Spleen (tissue), 11 donors: ENCODE measurements around the gene WDR18. TPM values are rescaled to one million over a fixed set of nuclear protein-coding genes. Genes with fewer than 3 reads are reported as not detected.
A peak's percentile ranks its signal among the peaks of the same experiment; 100 is the strongest.

Source experiments
- DNase-seq: peaks from one replicate; pipeline ENCODE4 v3.0.0-alpha.2; 2020
- H3K27ac ChIP-seq, 8 donors: fragments of 200-600 bp; sonication (generic) in 7 of 8; 1 replicate in 4 of 8; 2 replicates in 4 of 8; pipeline versions ENCODE4 v1.5.0 to v1.8.0; 2016 to 2021; ENCODE audit warnings: inconsistent platforms in 4 of 8, mild to moderate bottlenecking in 4 of 8, moderate library complexity in 1 of 8
- H3K27me3 ChIP-seq, 7 donors: fragments of 200-600 bp; sonication (generic) in 6 of 7; replicated peaks in 1 of 7; 1 replicate in 4 of 7; 2 replicates in 3 of 7; pipeline versions ENCODE4 v1.5.0 to v1.8.0; 2016 to 2021; ENCODE audit warnings: inconsistent platforms in 3 of 7, mild to moderate bottlenecking in 1 of 7
- H3K36me3 ChIP-seq, 6 donors: fragments of 200-600 bp; sonication (generic) in 5 of 6; 1 replicate in 4 of 6; 2 replicates in 2 of 6; pipeline versions ENCODE4 v1.5.0 to v1.8.0; 2016 to 2021; ENCODE audit warnings: inconsistent platforms in 2 of 6
- H3K4me1 ChIP-seq, 6 donors: fragments of 200-600 bp; sonication (generic) in 5 of 6; 1 replicate in 3 of 6; 2 replicates in 3 of 6; pipeline versions ENCODE4 v1.5.0 to v1.8.0; 2016 to 2021; ENCODE audit warnings: inconsistent platforms in 3 of 6
- H3K4me3 ChIP-seq, 8 donors: fragments of 200-600 bp; sonication (generic) in 7 of 8; 1 replicate in 4 of 8; 2 replicates in 4 of 8; pipeline versions ENCODE4 v1.5.0 to v1.8.0; 2016 to 2021; ENCODE audit warnings: inconsistent platforms in 4 of 8, mild to moderate bottlenecking in 4 of 8, moderate library complexity in 2 of 8
- H3K9me3 ChIP-seq, 8 donors: fragments of 200-600 bp; sonication (generic) in 7 of 8; 1 replicate in 4 of 8; 2 replicates in 4 of 8; pipeline versions ENCODE4 v1.5.0 to v1.8.0; 2016 to 2021; ENCODE audit warnings: inconsistent platforms in 4 of 8
- POLR2A ChIP-seq, 3 donors: fragments of 450-650 bp; IDR thresholded peaks; one replicate each; pipeline ENCODE4 v1.5.1; 2017; ENCODE audit warnings: antibody characterized with exemption in 3 of 3, mild to moderate bottlenecking in 1 of 3
- POLR2AphosphoS5 ChIP-seq, 3 donors: sonication (generic); formaldehyde crosslinking; IDR thresholded peaks; one replicate each; pipeline ENCODE4 v1.5.1; 2017; ENCODE audit warnings: antibody characterized with exemption in 3 of 3
- WGBS, 5 donors: extraction: QIAGEN DNeasy Blood & Tissue Kit in 3 of 5; methylation state at CpG; one replicate each; pipeline versions ENCODE4 v1.1.5 to v1.1.7; 2013 to 2018; 5-methylcytosine and 5-hydroxymethylcytosine counted together
- intact Hi-C: fragments of 100-400 bp; cut with DNase I; formaldehyde crosslinking; loops from one replicate; pipeline ENCODE4 v1.15.0; 2023; ENCODE audit warnings: low total_unique reads
- polyA plus RNA-seq, 3 donors: library from polyadenylated mRNA; stranded (reverse); fragments of 200-250 nt; gene quantifications; one replicate each; pipeline ENCODE4 v1.2.1, GENCODE V29; 2013
- total RNA-seq, 7 donors: library from RNA; depleted of rRNA in 3 of 7; stranded (reverse); fragments of >200 nt in 3 of 7; fragmentation: NEBNext Ultra II Directional in 4 of 7; extraction: Animal tissue kit (Norgen Biotek cat#: 25700) in 4 of 7; gene quantifications; one replicate each; pipeline versions ENCODE4 v1.1.0 to v1.2.1, GENCODE V29; 2016 to 2021
- TF ChIP-seq, protein P1 (sequence below), 11 experiments: fragments of 200-600 bp in 7 of 11; fragments of 450-650 bp in 4 of 11; sonication (generic) in 4 of 11; IDR thresholded peaks in 8 of 11; conservative IDR thresholded peaks in 3 of 11; 1 replicate in 7 of 11; 2 replicates in 4 of 11; pipeline versions ENCODE4 v1.4.0 to v1.8.0; 2016 to 2021; ENCODE audit warnings: antibody characterized with exemption in 11 of 11, inconsistent platforms in 4 of 11, mild to moderate bottlenecking in 1 of 11
- donor health status: healthy with polysubstance abuse.
- donor health status: DM: no; HTN: no; CAD: no; lungs with moderate emphysema.
- donor health status: DM: no; HTN: no; CAD: no.
- donor health status: Bipolar disorder and iron deficiency.
- donor health status: healthy.
- donor health status: DM: no; HTN: no; CAD: no.
- donor health status: DM: yes; HTN: yes; CAD: no.

WDR18 gene
- total and polyA plus RNA-seq, 10 donors, result 17.8 to 96.0 (median 37.5) TPM

DNA sequence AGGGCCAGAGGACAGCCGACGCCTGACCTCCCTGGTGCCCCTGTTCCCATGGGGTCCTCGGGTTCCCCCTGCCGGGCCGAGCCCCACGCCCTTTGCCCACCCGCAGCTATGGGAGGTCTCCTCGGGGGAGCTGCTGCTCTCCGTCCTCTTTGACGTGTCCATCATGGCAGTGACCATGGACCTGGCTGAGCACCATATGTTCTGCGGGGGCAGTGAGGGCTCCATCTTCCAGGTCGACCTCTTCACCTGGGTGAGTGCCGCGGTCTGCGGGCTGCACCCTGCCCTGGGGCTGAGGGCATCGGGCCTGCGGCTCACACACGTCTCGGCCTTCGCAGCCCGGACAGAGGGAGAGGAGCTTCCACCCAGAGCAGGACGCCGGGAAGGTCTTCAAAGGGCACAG lies 6.6 kb downstream of the WDR18 start:
- H3K27ac ChIP-seq, result no peak overlapping the region
- no peak for DNase-seq
- WGBS, 5 donors, result 88 to 94% (median 92%) methylated on average over 16 to 23 of the region's 23 CpGs
- H3K36me3 ChIP-seq, result peaks cover 0 to 94% (median 60%) of the 10 kb centered on the region in 6 donors
- peaks cover 0 to 16% (median 3%) of the 10 kb centered on the region in 6 donors for H3K4me1 ChIP-seq
- H3K4me3 ChIP-seq, result no peak overlapping the region
- intact Hi-C loops, result no loop called here
- H3K27me3 ChIP-seq, result peaks cover 0 to 15% (median 6%) of the 10 kb centered on the region in 7 donors
- peak in 1 of 3 donors; percentile 20 for TF ChIP-seq POLR2AphosphoS5 (IDR thresholded peaks at IDR 0.05)
- TF ChIP-seq, protein P1, sequence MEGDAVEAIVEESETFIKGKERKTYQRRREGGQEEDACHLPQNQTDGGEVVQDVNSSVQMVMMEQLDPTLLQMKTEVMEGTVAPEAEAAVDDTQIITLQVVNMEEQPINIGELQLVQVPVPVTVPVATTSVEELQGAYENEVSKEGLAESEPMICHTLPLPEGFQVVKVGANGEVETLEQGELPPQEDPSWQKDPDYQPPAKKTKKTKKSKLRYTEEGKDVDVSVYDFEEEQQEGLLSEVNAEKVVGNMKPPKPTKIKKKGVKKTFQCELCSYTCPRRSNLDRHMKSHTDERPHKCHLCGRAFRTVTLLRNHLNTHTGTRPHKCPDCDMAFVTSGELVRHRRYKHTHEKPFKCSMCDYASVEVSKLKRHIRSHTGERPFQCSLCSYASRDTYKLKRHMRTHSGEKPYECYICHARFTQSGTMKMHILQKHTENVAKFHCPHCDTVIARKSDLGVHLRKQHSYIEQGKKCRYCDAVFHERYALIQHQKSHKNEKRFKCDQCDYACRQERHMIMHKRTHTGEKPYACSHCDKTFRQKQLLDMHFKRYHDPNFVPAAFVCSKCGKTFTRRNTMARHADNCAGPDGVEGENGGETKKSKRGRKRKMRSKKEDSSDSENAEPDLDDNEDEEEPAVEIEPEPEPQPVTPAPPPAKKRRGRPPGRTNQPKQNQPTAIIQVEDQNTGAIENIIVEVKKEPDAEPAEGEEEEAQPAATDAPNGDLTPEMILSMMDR (IDR thresholded peaks at IDR 0.05 in 8 of 11, conservative IDR thresholded peaks at IDR 0.05 in 3 of 11), result no peak
- no peaks in the 10 kb centered on the region for H3K9me3 ChIP-seq

DNA sequence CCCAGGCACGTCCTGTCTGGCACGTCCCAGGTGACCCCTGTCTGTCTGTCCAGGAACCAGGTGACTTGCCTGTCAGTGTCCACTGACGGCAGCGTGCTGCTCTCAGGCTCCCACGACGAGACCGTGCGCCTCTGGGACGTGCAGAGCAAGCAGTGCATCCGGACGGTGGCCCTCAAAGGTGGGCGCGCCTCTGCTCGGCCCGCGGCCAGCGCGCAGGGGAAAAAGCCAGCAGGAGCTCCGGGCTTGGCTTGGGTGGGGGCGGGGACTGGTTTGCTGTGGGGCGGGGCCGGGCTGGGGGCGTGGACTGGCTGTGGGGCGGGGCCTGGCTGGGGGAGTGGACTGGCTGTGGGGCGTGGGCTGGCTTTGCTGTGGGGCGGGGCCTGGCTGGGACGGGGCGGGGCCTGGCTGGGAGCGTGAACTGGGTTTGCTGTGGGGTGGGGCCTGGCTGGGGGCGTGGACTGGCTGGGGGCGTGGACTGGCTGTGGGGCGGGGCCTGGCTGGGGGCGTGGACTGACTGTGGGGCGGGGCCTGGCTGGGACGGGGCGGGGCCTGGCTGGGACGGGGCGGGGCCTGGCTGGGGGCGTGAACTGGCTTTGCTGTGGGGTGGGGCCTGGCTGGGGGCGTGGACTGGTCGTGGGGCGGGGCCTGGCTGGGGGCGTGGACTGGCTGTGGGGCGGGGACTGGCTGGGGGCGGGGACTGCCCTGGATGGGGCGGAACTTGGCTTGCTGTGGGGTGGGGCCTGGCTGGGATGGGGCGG lies 7.2 kb downstream of the WDR18 start:
- 69 to 91% (median 88%) methylated on average over 1 to 42 of the region's 47 CpGs for WGBS, 5 donors
- Histone ChIP-seq H3K4me3 (no peak overlapping the region), H3K36me3 (peaks cover 0 to 88% (median 56%) of the 10 kb centered on the region in 6 donors), H3K4me1 (peaks cover 0 to 17% (median 7%) of the 10 kb centered on the region in 6 donors), H3K27ac (no peak overlapping the region), H3K27me3 (peaks cover 0 to 21% (median 12%) of the 10 kb centered on the region in 7 donors), H3K9me3 (no peaks in the 10 kb centered on the region)
- intact Hi-C loops, result no loop called here
- no peak for DNase-seq
- TF ChIP-seq, protein P1 (IDR thresholded peaks at IDR 0.05 in 8 of 11, conservative IDR thresholded peaks at IDR 0.05 in 3 of 11), result no peak
- TF ChIP-seq POLR2AphosphoS5 (IDR thresholded peaks at IDR 0.05), result no peak
- no peak for TF ChIP-seq POLR2A (IDR thresholded peaks at IDR 0.05)

DNA sequence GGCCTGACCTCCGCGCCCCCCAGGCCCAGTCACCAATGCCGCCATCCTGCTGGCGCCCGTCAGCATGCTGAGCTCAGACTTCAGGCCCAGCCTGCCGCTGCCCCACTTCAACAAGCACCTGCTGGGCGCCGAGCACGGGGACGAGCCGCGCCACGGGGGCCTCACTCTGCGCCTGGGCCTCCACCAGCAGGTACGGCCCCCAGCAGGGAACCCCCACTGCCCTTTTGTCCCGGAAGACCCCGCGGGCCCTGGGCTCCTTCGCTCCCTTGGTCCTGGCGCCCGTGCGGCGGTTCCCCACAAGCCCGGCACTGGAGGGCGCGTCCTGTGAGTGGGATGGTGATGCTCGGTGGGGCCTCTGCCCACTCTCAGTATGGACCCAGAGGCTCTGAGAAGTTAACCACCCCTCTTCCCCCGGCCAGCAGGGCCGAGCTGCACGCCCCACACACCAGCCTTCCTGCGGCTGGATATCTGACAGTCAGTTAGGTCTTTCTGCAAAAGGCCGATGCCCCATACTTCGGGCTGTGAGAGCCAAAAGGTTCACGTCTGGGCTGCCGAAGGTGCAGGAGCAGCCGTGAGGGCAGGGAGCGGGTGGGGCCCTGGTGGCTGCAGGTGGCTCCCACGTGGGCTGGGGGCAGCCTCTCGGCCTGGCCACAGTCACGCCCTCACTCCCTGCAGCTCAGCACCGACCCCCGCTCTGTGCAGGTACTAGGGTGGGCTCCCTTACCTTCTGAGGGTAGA lies 8.0 kb downstream of the WDR18 start:
- no peak overlapping the region for H3K4me3 ChIP-seq
- no peak for TF ChIP-seq POLR2AphosphoS5 (IDR thresholded peaks at IDR 0.05)
- TF ChIP-seq, protein P1 (IDR thresholded peaks at IDR 0.05 in 8 of 11, conservative IDR thresholded peaks at IDR 0.05 in 3 of 11), result no peak
- TF ChIP-seq POLR2A (IDR thresholded peaks at IDR 0.05), result no peak
- no peak for DNase-seq
- peaks cover 0 to 80% (median 52%) of the 10 kb centered on the region in 6 donors for H3K36me3 ChIP-seq
- WGBS, 5 donors, result 94 to 96% (median 95%) methylated on average over 23 to 42 of the region's 42 CpGs
- no peak overlapping the region for H3K27ac ChIP-seq
- H3K27me3 ChIP-seq, result peaks cover 0 to 28% (median 18%) of the 10 kb centered on the region in 7 donors
- H3K4me1 ChIP-seq, result peaks cover 0 to 21% (median 13%) of the 10 kb centered on the region in 6 donors
- intact Hi-C loops, result no loop called here
- no peaks in the 10 kb centered on the region for H3K9me3 ChIP-seq

DNA sequence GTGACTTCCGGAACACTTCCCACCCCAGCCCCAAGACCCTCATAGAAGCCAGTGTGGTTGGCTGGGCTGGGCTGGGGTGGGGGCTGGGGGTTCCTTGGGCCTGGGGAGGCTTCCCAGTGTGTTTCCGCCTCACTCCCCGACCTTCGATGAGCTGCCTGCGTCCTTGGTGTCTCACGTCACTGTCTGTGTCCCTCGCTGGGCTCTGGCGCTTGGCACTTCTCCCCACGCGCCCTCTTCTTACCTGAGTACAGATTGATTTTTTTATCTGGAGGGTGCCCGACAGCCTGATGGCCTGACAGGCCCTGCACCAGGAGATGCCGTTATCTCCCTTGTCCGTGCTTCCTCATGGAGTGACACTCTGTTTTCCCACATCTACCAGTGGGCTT lies 8.5 kb downstream of the WDR18 start:
- Histone ChIP-seq H3K27me3 (peaks cover 0 to 34% (median 24%) of the 10 kb centered on the region in 7 donors), H3K36me3 (peaks cover 0 to 75% (median 50%) of the 10 kb centered on the region in 6 donors), H3K4me1 (peaks cover 0 to 21% (median 13%) of the 10 kb centered on the region in 6 donors), H3K27ac (no peak overlapping the region), H3K9me3 (no peaks in the 10 kb centered on the region), H3K4me3 (no peak overlapping the region)
- WGBS, 5 donors, result 90 to 97% (median 93%) methylated on average over 13 of the region's 13 CpGs
- no peak for DNase-seq
- TF ChIP-seq, protein P1 (IDR thresholded peaks at IDR 0.05 in 8 of 11, conservative IDR thresholded peaks at IDR 0.05 in 3 of 11), result no peak
- TF ChIP-seq POLR2A (IDR thresholded peaks at IDR 0.05) (no peak), POLR2AphosphoS5 (IDR thresholded peaks at IDR 0.05) (no peak)
- intact Hi-C loops, result no loop called here
